ENCODE results near the gene FKBP15. TPM values are rescaled to one million over a fixed set of nuclear protein-coding genes. Genes with fewer than 3 reads are reported as not detected.

FKBP15 gene
- total and polyA plus RNA-seq, 2 experiments from 2014 or later = 7.7 to 13.7 TPM

- no peak for TF ChIP-seq CTCF (IDR thresholded peaks at IDR 0.05; ENCODE audit: poor library complexity)
- TF ChIP-seq EZH2 (IDR thresholded peaks at IDR 0.05; ENCODE audit: borderline replicate concordance) = no peak
- TF ChIP-seq EZH2phosphoT487 (IDR thresholded peaks at IDR 0.05; ENCODE audit: low read depth, severe bottlenecking, unreplicated experiment) = no peak
- H3K9me3 ChIP-seq (ENCODE audit: low read depth) = no peaks in the 10 kb centered on the region
- WGBS (ENCODE audit: low lambda C conversion rate, missing lambda C conversion rate) = 99% methylated on average over 3 of the region's 3 CpGs
- no peak overlapping the region for H3K4me3 ChIP-seq
- DNase-seq (ENCODE audit: low spot score) = no peak
- no peaks in the 10 kb centered on the region for H3K27me3 ChIP-seq
- H3K4me2 ChIP-seq = no peak overlapping the region
- no peaks in the 10 kb centered on the region for H3K36me3 ChIP-seq (replicated peaks; ENCODE audit: insufficient read depth, low read depth)
- no peak overlapping the region for H3K27ac ChIP-seq
- H3K4me1 ChIP-seq (ENCODE audit: insufficient read depth) = no peaks in the 10 kb centered on the region
- no peak overlapping the region for H2AFZ ChIP-seq
- no peaks in the 10 kb centered on the region for H3K9me2 ChIP-seq (replicated peaks; ENCODE audit: insufficient read depth)
- H3K79me2 ChIP-seq = no peaks in the 10 kb centered on the region
- H4K20me1 ChIP-seq (ENCODE audit: insufficient read depth, poor library complexity, severe bottlenecking) = no peaks in the 10 kb centered on the region
Observed at GRCh38 chr9:113173341-113173740, 47.7 kb downstream of the FKBP15 start.

DNA sequence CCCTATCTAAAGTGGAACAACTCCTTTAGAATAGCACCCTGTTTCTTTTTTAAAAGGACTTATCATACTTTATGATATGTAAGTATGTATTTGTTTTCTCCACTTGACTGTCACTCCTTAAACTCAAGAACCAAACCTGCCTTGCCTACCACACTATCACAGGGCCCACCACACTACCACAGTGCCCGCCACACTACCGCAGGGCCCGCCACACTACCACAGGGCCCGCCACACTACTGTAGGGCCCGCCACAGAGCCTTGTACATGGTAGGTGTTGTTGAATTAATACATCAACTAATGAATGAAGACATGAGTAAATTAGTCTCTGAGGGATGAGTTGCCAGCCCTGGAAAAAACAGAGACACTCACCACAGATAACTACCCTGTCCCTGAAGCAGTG lies 52.3 kb downstream of the FKBP15 start:
- no peak for TF ChIP-seq EZH2 (IDR thresholded peaks at IDR 0.05; ENCODE audit: borderline replicate concordance)
- TF ChIP-seq EZH2phosphoT487 (IDR thresholded peaks at IDR 0.05; ENCODE audit: low read depth, severe bottlenecking, unreplicated experiment) = no peak
- TF ChIP-seq CTCF (IDR thresholded peaks at IDR 0.05; ENCODE audit: poor library complexity) = no peak
- Histone ChIP-seq H3K36me3 (replicated peaks; ENCODE audit: insufficient read depth, low read depth) (no peaks in the 10 kb centered on the region), H3K79me2 (no peaks in the 10 kb centered on the region), H3K27me3 (no peaks in the 10 kb centered on the region), H4K20me1 (ENCODE audit: insufficient read depth, poor library complexity, severe bottlenecking) (no peaks in the 10 kb centered on the region), H3K4me2 (no peak overlapping the region), H3K9me2 (replicated peaks; ENCODE audit: insufficient read depth) (no peaks in the 10 kb centered on the region), H3K27ac (no peak overlapping the region), H2AFZ (no peak overlapping the region), H3K4me1 (ENCODE audit: insufficient read depth) (no peaks in the 10 kb centered on the region), H3K9me3 (ENCODE audit: low read depth) (no peaks in the 10 kb centered on the region), H3K4me3 (no peak overlapping the region)
- WGBS (ENCODE audit: low lambda C conversion rate, missing lambda C conversion rate) = 100% methylated on average over 5 of the region's 5 CpGs
- DNase-seq (ENCODE audit: low spot score) = no peak

DNA sequence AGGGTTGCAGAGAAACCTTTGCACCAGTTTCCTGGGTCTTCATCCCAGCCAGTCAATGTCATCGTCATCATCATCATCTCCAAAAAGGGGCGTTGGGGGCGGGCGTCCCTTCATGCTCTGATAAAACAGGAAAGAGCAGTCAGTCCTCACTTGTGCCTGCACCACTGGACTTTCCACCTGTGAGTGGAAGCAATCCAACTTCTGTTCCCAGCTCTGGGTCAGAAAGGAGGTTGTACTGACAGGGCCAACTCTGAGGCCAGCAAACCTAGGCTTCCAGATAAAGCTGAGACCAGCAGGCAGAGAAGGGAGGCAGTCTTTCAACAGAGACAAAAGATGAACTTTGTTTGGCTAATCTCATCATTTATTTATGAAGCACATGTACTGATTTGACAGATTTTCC lies 55.0 kb downstream of the FKBP15 start:
- no peaks in the 10 kb centered on the region for H3K9me2 ChIP-seq (replicated peaks; ENCODE audit: insufficient read depth)
- no peak overlapping the region for H3K4me2 ChIP-seq
- no peak overlapping the region for H2AFZ ChIP-seq
- WGBS (ENCODE audit: low lambda C conversion rate, missing lambda C conversion rate) = 96% methylated on average over 4 of the region's 4 CpGs
- H3K79me2 ChIP-seq = no peaks in the 10 kb centered on the region
- H3K27ac ChIP-seq = no peak overlapping the region
- H3K36me3 ChIP-seq (replicated peaks; ENCODE audit: insufficient read depth, low read depth) = no peaks in the 10 kb centered on the region
- H3K4me1 ChIP-seq (ENCODE audit: insufficient read depth) = no peaks in the 10 kb centered on the region
- H3K27me3 ChIP-seq = no peaks in the 10 kb centered on the region
- no peak for TF ChIP-seq CTCF (IDR thresholded peaks at IDR 0.05; ENCODE audit: poor library complexity)
- no peak for TF ChIP-seq EZH2phosphoT487 (IDR thresholded peaks at IDR 0.05; ENCODE audit: low read depth, severe bottlenecking, unreplicated experiment)
- TF ChIP-seq EZH2 (IDR thresholded peaks at IDR 0.05; ENCODE audit: borderline replicate concordance) = no peak
- H3K4me3 ChIP-seq = no peak overlapping the region
- no peak for DNase-seq (ENCODE audit: low spot score)
- H3K9me3 ChIP-seq (ENCODE audit: low read depth) = no peaks in the 10 kb centered on the region
- H4K20me1 ChIP-seq (ENCODE audit: insufficient read depth, poor library complexity, severe bottlenecking) = no peaks in the 10 kb centered on the region

All from hepatocyte (in vitro differentiated cells).